ENCODE measurements around the gene ASXL1. TPM values are rescaled to one million over a fixed set of nuclear protein-coding genes. Genes with fewer than 3 reads are reported as not detected.

The ASXL1 gene
- polyA plus RNA-seq, 1 of the 3 experiments (the other 2 are of a cell fraction) = 36.6 TPM

- no peak for TF ChIP-seq ELF1 (IDR thresholded peaks at IDR 0.05)
- TF ChIP-seq SMC3 (IDR thresholded peaks at IDR 0.05; ENCODE audit: low read depth, low read length) = no peak
- no peak for TF ChIP-seq CHD2 (IDR thresholded peaks at IDR 0.05; ENCODE audit: low read length, partially characterized antibody)
- no peak for TF ChIP-seq RFX5 (IDR thresholded peaks at IDR 0.05; ENCODE audit: low read length)
- no peak for TF ChIP-seq RAD21 (IDR thresholded peaks at IDR 0.05; ENCODE audit: low read length)
- TF ChIP-seq RCOR1 (IDR thresholded peaks at IDR 0.05; ENCODE audit: low read length) = no peak
- no peak for TF ChIP-seq USF1 (IDR thresholded peaks at IDR 0.05; ENCODE audit: borderline replicate concordance, low read depth)
- no peak for TF ChIP-seq ZBTB33 (IDR thresholded peaks at IDR 0.05; ENCODE audit: borderline replicate concordance, low read depth)
- no peak for TF ChIP-seq REST (IDR thresholded peaks at IDR 0.05; ENCODE audit: low read depth, low read length)
- TF ChIP-seq EZH2phosphoT487 (IDR thresholded peaks at IDR 0.05; ENCODE audit: borderline replicate concordance, low read depth) = no peak
- no peak for TF ChIP-seq NRF1 (IDR thresholded peaks at IDR 0.05; ENCODE audit: low read depth, low read length)
- no peak for TF ChIP-seq GATA2 (CRISPR knock-in tag; IDR thresholded peaks at IDR 0.05)
- TF ChIP-seq FOXM1 (IDR thresholded peaks at IDR 0.05; ENCODE audit: low read depth) = no peak
- TF ChIP-seq MAX (IDR thresholded peaks at IDR 0.05; ENCODE audit: low read depth) = no peak
- TF ChIP-seq SIN3A (IDR thresholded peaks at IDR 0.05; ENCODE audit: borderline replicate concordance, low read depth, low read length) = no peak
- TF ChIP-seq TAF1 (IDR thresholded peaks at IDR 0.05; ENCODE audit: borderline replicate concordance, low read depth, low read length) = no peak
- TF ChIP-seq FOXJ3 (CRISPR knock-in tag; IDR thresholded peaks at IDR 0.05) = no peak
- TF ChIP-seq PBX3 (IDR thresholded peaks at IDR 0.05) = no peak
- Histone ChIP-seq H3K4me2 (no peak overlapping the region), H3K9ac (no peak overlapping the region), H3K79me2 (ENCODE audit: insufficient read depth) (no peaks in the 10 kb centered on the region), H2AFZ (ENCODE audit: low read depth) (no peak overlapping the region), H4K20me1 (ENCODE audit: insufficient read depth) (no peaks in the 10 kb centered on the region), H3K4me1 (ENCODE audit: control insufficient read depth in 1 of 2, insufficient read depth in 2 of 2, low read depth in 1 of 2, low read length in 1 of 2) (peaks cover 0 to 2% of the 10 kb centered on the region in 2 experiments; a peak in 1 of 4 replicates), H3K27ac (ENCODE audit: low read depth in 2 of 2, low read length in 1 of 2) (no peak overlapping the region), H3K36me3 (replicated peaks in 1 of 2; ENCODE audit: control insufficient read depth in 1 of 2, insufficient read depth in 2 of 2, low read length in 1 of 2) (peaks cover 0 to 12% of the 10 kb centered on the region in 2 experiments), H3K9me3 (no peaks in the 10 kb centered on the region), H3K27me3 (ENCODE audit: insufficient read depth) (no peaks in the 10 kb centered on the region), H3K9me2 (no peaks in the 10 kb centered on the region), H3F3A (replicated peaks; ENCODE audit: insufficient read depth) (no peaks in the 10 kb centered on the region), H3K4me3 (ENCODE audit: low read depth in 2 of 2, low read length in 1 of 2) (no peak overlapping the region)
- CTCF ChIA-PET = interaction anchor here (1.7 kb wide), 1 partner anchor 14 kb away, joined by 3 read pairs; no protein-coding TSS in a partner anchor
- 95% methylated on average over 7 of the region's 7 CpGs for WGBS (ENCODE audit: low lambda C conversion rate)
- DNase-seq = no peak
- POLR2A ChIA-PET = no interaction called here
Measured at GRCh38 chr20:32338665-32339064, 19.5 kb upstream of the ASXL1 start.
